Measurements from ENCODE around the gene FAM184B. TPM values are rescaled to one million over a fixed set of nuclear protein-coding genes. Genes with fewer than 3 reads are reported as not detected.

Gene FAM184B
- total and polyA plus RNA-seq, 2 of the 4 experiments (the other 2 are of a cell fraction): 0.07 to 0.18 TPM

DNA sequence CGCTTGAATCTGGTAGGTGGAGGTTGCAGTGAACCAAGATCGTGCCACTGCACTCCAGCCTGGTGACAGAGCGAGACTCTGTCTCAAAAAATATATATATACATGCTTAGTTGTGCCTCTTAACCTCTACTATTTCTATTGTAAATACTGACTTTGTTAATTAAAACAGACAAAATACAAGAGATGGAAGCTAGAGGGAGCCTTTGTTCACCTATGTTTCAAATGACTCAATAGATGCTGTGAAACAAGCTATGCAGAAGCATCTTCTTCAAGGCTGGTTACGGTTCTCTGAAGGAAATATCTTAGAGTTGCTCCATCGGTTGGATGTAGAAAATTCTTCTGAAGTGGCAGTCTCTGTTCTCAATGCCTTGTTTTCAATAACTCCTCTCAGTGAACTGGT is 35.6 kb upstream of the FAM184B start:
- Histone ChIP-seq H2BK15ac (ENCODE audit: low read depth, low read length) (no peak overlapping the region), H3K36me3 (ENCODE audit: control insufficient read depth, insufficient read depth, low read length) (no peaks in the 10 kb centered on the region), H3K4me3 (ENCODE audit: insufficient read depth, low read depth, low read length) (no peak overlapping the region), H2BK20ac (ENCODE audit: low read depth, low read length) (no peak overlapping the region), H3K23ac (ENCODE audit: low read depth, low read length) (no peak overlapping the region), H3K9ac (ENCODE audit: low read depth, low read length) (no peak overlapping the region), H3K27ac (ENCODE audit: insufficient read depth, low read length) (no peak overlapping the region), H2AK5ac (ENCODE audit: low read depth, low read length) (no peak overlapping the region), H2BK120ac (ENCODE audit: low read depth, low read length) (no peak overlapping the region), H3K4ac (ENCODE audit: low read depth, low read length) (no peak overlapping the region), H2BK5ac (ENCODE audit: low read depth, low read length, poor library complexity, severe bottlenecking) (no peak overlapping the region), H3K27me3 (ENCODE audit: control insufficient read depth, insufficient read depth, low read length) (no peaks in the 10 kb centered on the region), H4K5ac (ENCODE audit: low read depth, low read length) (no peak overlapping the region), H4K91ac (ENCODE audit: insufficient read depth, low read depth, low read length) (no peak overlapping the region), H4K8ac (ENCODE audit: low read depth in 2 of 2, low read length in 2 of 2) (no peak overlapping the region), H3K56ac (ENCODE audit: extremely low read depth, insufficient read depth, low read length) (no peak overlapping the region), H4K20me1 (ENCODE audit: insufficient read depth, low read length) (no peaks in the 10 kb centered on the region), H3K4me2 (ENCODE audit: low read depth, low read length) (peak overlapping the region; percentile 70; the same call in 1 of the 2 replicates), H3K79me1 (ENCODE audit: low read depth in 1 of 2, low read length in 2 of 2) (peaks cover 5 to 20% of the 10 kb centered on the region in 2 experiments; a peak in 3 of 4 replicates), H2AK9ac (replicated peaks; ENCODE audit: low read depth, low read length, poor library complexity) (no peak overlapping the region), H3K9me3 (ENCODE audit: control insufficient read depth, insufficient read depth, low read length) (no peaks in the 10 kb centered on the region), H2AFZ (replicated peaks; ENCODE audit: low read length, poor library complexity) (no peak overlapping the region), H3K4me1 (ENCODE audit: control insufficient read depth, insufficient read depth, low read length) (no peaks in the 10 kb centered on the region), H3K18ac (ENCODE audit: low read depth, low read length) (no peak overlapping the region), H3K14ac (replicated peaks; ENCODE audit: low read depth, low read length) (no peak overlapping the region), H3K9me1 (ENCODE audit: insufficient read depth, low read length) (no peaks in the 10 kb centered on the region)
- TF ChIP-seq RAD21 (IDR thresholded peaks at IDR 0.05; ENCODE audit: low read length) (peak; percentile 70), SMC3 (IDR thresholded peaks at IDR 0.05; ENCODE audit: low read depth, low read length) (peak; percentile 48), POLR2A (IDR thresholded peaks at IDR 0.05; ENCODE audit: low read depth, low read length) (no peak), CEBPB (IDR thresholded peaks at IDR 0.05; ENCODE audit: low read depth, low read length) (peak; percentile 48), BHLHE40 (IDR thresholded peaks at IDR 0.05; ENCODE audit: low read depth, low read length) (no peak), CHD1 (IDR thresholded peaks at IDR 0.05; ENCODE audit: low read depth, low read length) (no peak), FOS (IDR thresholded peaks at IDR 0.05; ENCODE audit: low read depth, low read length) (no peak), ELK1 (IDR thresholded peaks at IDR 0.05; ENCODE audit: borderline replicate concordance, low read depth, low read length) (no peak)
- TF ChIP-seq, protein P1, sequence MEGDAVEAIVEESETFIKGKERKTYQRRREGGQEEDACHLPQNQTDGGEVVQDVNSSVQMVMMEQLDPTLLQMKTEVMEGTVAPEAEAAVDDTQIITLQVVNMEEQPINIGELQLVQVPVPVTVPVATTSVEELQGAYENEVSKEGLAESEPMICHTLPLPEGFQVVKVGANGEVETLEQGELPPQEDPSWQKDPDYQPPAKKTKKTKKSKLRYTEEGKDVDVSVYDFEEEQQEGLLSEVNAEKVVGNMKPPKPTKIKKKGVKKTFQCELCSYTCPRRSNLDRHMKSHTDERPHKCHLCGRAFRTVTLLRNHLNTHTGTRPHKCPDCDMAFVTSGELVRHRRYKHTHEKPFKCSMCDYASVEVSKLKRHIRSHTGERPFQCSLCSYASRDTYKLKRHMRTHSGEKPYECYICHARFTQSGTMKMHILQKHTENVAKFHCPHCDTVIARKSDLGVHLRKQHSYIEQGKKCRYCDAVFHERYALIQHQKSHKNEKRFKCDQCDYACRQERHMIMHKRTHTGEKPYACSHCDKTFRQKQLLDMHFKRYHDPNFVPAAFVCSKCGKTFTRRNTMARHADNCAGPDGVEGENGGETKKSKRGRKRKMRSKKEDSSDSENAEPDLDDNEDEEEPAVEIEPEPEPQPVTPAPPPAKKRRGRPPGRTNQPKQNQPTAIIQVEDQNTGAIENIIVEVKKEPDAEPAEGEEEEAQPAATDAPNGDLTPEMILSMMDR (conservative IDR thresholded peaks at IDR 0.05; ENCODE audit: low read depth, low read length): peak; percentile 70
- dilution Hi-C loops (cut with HindIII; ENCODE audit: low sequenced_read_pairs, unreplicated experiment) (no loop called here), in situ Hi-C loops (cut with MboI; ENCODE audit: low sequenced_read_pairs) (loop anchor here (5.0 to 25.0 kb wide), 3 partner anchors 205 to 778 kb away; partner anchors contain the start of genes LAP3 and LCORL), intact Hi-C loops (cut with micrococcal nuclease) (loop anchor here (2.0 to 10.0 kb wide), 4 partner anchors 118 to 776 kb away; partner anchors contain the start of gene LCORL)
- BruUV-seq (replicated peaks): no TSS peak
- peak; percentile 78 for DNase-seq
- no CpG with 5 or more reads among the region's 5 CpGs for WGBS, 2 experiments (ENCODE audit: extremely low coverage in 2 of 2, insufficient read length in 1 of 2)
- ATAC-seq (ENCODE audit: low read depth): peak; percentile 89
- CTCF ChIA-PET: interaction anchor here (0.5 to 1.0 kb wide), 7 partner anchors 15 to 776 kb away, joined by 3 to 4 read pairs (median 3); no protein-coding TSS in a partner anchor
- POLR2A ChIA-PET (ENCODE audit: unreplicated experiment): no interaction called here
